HepG2 (cell line): ENCODE results near the gene ACTL7B. TPM values are rescaled to one million over a fixed set of nuclear protein-coding genes. Genes with fewer than 3 reads are reported as not detected.
A peak's percentile ranks its signal among the peaks of the same experiment; 100 is the strongest.

ENCODE experiments used
- ETV5 ChIP-seq: IDR thresholded peaks from 2 replicates; pipeline ENCODE4 v1.6.1; 2018; ENCODE audit warnings: missing biosample characterization, missing genetic modification reagents, inconsistent platforms, borderline replicate concordance
- NFRKB ChIP-seq: fragments of 450-650 bp; IDR thresholded peaks from 2 replicates; pipeline ENCODE4 v1.6.1; 2017
- PCBP1 ChIP-seq: fragments of 200-400 bp; formaldehyde crosslinking; IDR thresholded peaks from 2 replicates; pipeline ENCODE4 v1.6.1; 2017; ENCODE audit warnings: mild to moderate bottlenecking, low read depth, low read length, borderline replicate concordance
- POLR2AphosphoS5 ChIP-seq: IDR thresholded peaks from 2 replicates; pipeline ENCODE4 v1.6.1; 2012; ENCODE audit warnings: low read depth, low read length
- SRF ChIP-seq: IDR thresholded peaks from 2 replicates; pipeline ENCODE4 v1.6.1; 2011; ENCODE audit warnings: mild to moderate bottlenecking, low read depth, low read length, moderate library complexity
- ZNF441 ChIP-seq: sonication (generic); formaldehyde crosslinking; IDR thresholded peaks from 2 replicates; pipeline ENCODE4 v1.7.0; 2021; ENCODE audit warnings: missing genetic modification reagents, borderline replicate concordance
- ZNF570 ChIP-seq: sonication (generic); formaldehyde crosslinking; IDR thresholded peaks from 2 replicates; pipeline ENCODE4 v1.4.0; 2020; ENCODE audit warnings: mild to moderate bottlenecking, missing genetic modification reagents, borderline replicate concordance
- ZNF572 ChIP-seq: sonication (generic); formaldehyde crosslinking; IDR thresholded peaks from 2 replicates; pipeline ENCODE4 v1.5.1; 2020; ENCODE audit warnings: mild to moderate bottlenecking, missing genetic modification reagents
- ZNF605 ChIP-seq: sonication (generic); formaldehyde crosslinking; IDR thresholded peaks from 2 replicates; pipeline ENCODE4 v1.8.0; 2022; ENCODE audit warnings: mild to moderate bottlenecking, missing genetic modification reagents
- ZNF737 ChIP-seq: sonication (generic); formaldehyde crosslinking; IDR thresholded peaks from 2 replicates; pipeline ENCODE4 v1.5.0; 2020; ENCODE audit warnings: missing genetic modification reagents, mild to moderate bottlenecking, borderline replicate concordance
- ZNF749 ChIP-seq: sonication (generic); formaldehyde crosslinking; IDR thresholded peaks from 2 replicates; pipeline ENCODE4 v1.8.0; 2022; ENCODE audit warnings: mild to moderate bottlenecking, missing genetic modification reagents, moderate library complexity, borderline replicate concordance
- ZNF773 ChIP-seq: sonication (generic); formaldehyde crosslinking; IDR thresholded peaks from 2 replicates; pipeline ENCODE4 v1.4.0; 2020; ENCODE audit warnings: missing genetic modification reagents, borderline replicate concordance
- ZSCAN20 ChIP-seq: sonication (generic); formaldehyde crosslinking; IDR thresholded peaks from 2 replicates; pipeline ENCODE4 v1.4.0; 2020; ENCODE audit warnings: missing genetic modification reagents, mild to moderate bottlenecking, borderline replicate concordance
- polyA plus RNA-seq, 8 experiments: library from polyadenylated mRNA; depleted of rRNA in 3 of 8; stranded (reverse) in 7 of 8; unstranded in 1 of 8; fragments of >200 nt; fragmentation: Illumina TruSeq in 4 of 8; extraction: Trizol in 4 of 8; gene quantifications; 2 replicates each; pipeline versions ENCODE4 v1.2.1 to v1.2.3, GENCODE V29; 2011 to 2016; ENCODE audit warnings: low read depth in 4 of 8, missing spikeins in 1 of 8, mixed read lengths in 1 of 8; ENCODE audit not compliant: insufficient read depth in 1 of 8
- total RNA-seq, 5 experiments: library from RNA; depleted of rRNA; stranded (reverse); fragments of >200 nt; fragmentation: Illumina TruSeq; extraction: Trizol; gene quantifications; 2 replicates each; pipeline ENCODE4 v1.2.3, GENCODE V29; 2016; ENCODE audit warnings: low read depth in 1 of 5
- TF ChIP-seq, protein P1 (sequence below), 2 experiments: fragments of 450-650 bp in 1 of 2; sonication (generic) in 1 of 2; formaldehyde crosslinking in 1 of 2; IDR thresholded peaks; 2 replicates each; pipeline versions ENCODE4 v1.6.1 to v1.8.0; 2016 to 2022; ENCODE audit warnings: antibody characterized with exemption in 1 of 2, mild to moderate bottlenecking in 1 of 2, missing genetic modification reagents in 1 of 2
- TF ChIP-seq, protein P2 (sequence below): sonication (generic); formaldehyde crosslinking; conservative IDR thresholded peaks from 2 replicates; pipeline ENCODE4 v1.4.0; 2020; ENCODE audit warnings: missing genetic modification reagents
- TF ChIP-seq, protein P3 (sequence below): sonication (generic); formaldehyde crosslinking; IDR thresholded peaks from 2 replicates; pipeline ENCODE4 v1.8.0; 2023; ENCODE audit warnings: mild to moderate bottlenecking, missing genetic modification reagents

ACTL7B gene
- total and polyA plus RNA-seq, 2 of the 13 experiments (the other 11 are each of a cell fraction or from before 2014, with no cell fraction given) = 0.07 to 0.11 TPM

DNA sequence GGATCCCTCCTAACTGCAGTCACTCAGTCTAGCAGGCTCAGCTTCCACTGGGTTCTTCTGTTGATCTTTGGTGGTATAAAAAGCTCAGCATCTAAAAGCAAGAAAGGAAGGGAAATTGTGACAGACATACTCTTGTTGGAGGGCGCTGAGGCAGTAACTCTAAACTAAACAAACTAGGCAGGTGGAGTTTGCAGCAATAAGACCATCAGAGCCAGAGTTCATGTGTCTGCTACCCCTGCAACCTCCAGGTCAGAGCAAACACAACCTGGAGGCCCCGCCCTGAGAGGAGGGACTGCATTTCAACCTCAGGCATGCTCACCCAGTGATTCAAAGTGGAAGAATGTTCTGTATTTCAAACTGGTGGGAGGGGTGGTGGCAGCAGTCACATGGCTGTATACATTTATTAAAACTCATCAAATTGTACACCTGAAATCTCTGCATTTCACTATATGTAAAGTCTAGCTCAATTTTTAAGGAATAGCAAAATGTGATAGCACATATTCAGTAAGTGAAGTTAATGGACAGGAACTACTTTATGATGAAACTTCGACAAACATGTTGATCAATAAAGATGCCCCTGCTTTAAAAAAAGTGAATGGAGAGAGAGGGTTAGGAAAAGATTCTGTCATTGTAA, 13.4 kb upstream of the ACTL7B start (continued):
- TF ChIP-seq ZNF737 (CRISPR knock-in tag) = no peak
- peak; percentile 89; the same call in 1 of the 2 replicates for TF ChIP-seq ZNF441 (CRISPR knock-in tag)
- peak; percentile 27; the same call in 1 of the 2 replicates for TF ChIP-seq POLR2AphosphoS5
- TF ChIP-seq, protein P1, sequence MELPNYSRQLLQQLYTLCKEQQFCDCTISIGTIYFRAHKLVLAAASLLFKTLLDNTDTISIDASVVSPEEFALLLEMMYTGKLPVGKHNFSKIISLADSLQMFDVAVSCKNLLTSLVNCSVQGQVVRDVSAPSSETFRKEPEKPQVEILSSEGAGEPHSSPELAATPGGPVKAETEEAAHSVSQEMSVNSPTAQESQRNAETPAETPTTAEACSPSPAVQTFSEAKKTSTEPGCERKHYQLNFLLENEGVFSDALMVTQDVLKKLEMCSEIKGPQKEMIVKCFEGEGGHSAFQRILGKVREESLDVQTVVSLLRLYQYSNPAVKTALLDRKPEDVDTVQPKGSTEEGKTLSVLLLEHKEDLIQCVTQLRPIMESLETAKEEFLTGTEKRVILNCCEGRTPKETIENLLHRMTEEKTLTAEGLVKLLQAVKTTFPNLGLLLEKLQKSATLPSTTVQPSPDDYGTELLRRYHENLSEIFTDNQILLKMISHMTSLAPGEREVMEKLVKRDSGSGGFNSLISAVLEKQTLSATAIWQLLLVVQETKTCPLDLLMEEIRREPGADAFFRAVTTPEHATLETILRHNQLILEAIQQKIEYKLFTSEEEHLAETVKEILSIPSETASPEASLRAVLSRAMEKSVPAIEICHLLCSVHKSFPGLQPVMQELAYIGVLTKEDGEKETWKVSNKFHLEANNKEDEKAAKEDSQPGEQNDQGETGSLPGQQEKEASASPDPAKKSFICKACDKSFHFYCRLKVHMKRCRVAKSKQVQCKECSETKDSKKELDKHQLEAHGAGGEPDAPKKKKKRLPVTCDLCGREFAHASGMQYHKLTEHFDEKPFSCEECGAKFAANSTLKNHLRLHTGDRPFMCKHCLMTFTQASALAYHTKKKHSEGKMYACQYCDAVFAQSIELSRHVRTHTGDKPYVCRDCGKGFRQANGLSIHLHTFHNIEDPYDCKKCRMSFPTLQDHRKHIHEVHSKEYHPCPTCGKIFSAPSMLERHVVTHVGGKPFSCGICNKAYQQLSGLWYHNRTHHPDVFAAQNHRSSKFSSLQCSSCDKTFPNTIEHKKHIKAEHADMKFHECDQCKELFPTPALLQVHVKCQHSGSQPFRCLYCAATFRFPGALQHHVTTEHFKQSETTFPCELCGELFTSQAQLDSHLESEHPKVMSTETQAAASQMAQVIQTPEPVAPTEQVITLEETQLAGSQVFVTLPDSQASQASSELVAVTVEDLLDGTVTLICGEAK (IDR thresholded peaks at IDR 0.05) = peak; percentile 62
- TF ChIP-seq, protein P1 (CRISPR knock-in tag; IDR thresholded peaks at IDR 0.05) = peak; percentile 88
- TF ChIP-seq ETV5 (CRISPR knock-in tag) = 0 out of 2 replicates have a peak, but pooled peaks have one; percentile 24
- TF ChIP-seq SRF = no peak
- no peak for TF ChIP-seq PCBP1
- TF ChIP-seq NFRKB = no peak
- TF ChIP-seq, protein P2, sequence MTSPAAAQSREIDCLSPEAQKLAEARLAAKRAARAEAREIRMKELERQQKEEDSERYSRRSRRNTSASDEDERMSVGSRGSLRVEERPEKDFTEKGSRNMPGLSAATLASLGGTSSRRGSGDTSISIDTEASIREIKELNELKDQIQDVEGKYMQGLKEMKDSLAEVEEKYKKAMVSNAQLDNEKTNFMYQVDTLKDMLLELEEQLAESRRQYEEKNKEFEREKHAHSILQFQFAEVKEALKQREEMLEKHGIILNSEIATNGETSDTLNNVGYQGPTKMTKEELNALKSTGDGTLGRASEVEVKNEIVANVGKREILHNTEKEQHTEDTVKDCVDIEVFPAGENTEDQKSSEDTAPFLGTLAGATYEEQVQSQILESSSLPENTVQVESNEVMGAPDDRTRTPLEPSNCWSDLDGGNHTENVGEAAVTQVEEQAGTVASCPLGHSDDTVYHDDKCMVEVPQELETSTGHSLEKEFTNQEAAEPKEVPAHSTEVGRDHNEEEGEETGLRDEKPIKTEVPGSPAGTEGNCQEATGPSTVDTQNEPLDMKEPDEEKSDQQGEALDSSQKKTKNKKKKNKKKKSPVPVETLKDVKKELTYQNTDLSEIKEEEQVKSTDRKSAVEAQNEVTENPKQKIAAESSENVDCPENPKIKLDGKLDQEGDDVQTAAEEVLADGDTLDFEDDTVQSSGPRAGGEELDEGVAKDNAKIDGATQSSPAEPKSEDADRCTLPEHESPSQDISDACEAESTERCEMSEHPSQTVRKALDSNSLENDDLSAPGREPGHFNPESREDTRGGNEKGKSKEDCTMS = no peak
- TF ChIP-seq ZNF773 (CRISPR knock-in tag) = no peak
- TF ChIP-seq ZNF570 (CRISPR knock-in tag) = no peak
- peak; percentile 90 for TF ChIP-seq ZNF605 (CRISPR knock-in tag)
- TF ChIP-seq, protein P3, sequence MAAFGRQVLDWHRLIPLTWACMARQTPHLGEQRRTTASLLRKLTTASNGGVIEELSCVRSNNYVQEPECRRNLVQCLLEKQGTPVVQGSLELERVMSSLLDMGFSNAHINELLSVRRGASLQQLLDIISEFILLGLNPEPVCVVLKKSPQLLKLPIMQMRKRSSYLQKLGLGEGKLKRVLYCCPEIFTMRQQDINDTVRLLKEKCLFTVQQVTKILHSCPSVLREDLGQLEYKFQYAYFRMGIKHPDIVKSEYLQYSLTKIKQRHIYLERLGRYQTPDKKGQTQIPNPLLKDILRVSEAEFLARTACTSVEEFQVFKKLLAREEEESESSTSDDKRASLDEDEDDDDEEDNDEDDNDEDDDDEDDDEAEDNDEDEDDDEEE (CRISPR knock-in tag) = no peak
- TF ChIP-seq ZNF572 (CRISPR knock-in tag) = no peak
- no peak for TF ChIP-seq ZSCAN20 (CRISPR knock-in tag)
- TF ChIP-seq ZNF749 (CRISPR knock-in tag) = 0 out of 2 replicates have a peak, but pooled peaks have one; percentile 67
